GM23248 (cell line): Measurements from ENCODE around the gene TMEM120A. TPM values are rescaled to one million over a fixed set of nuclear protein-coding genes. Genes with fewer than 3 reads are reported as not detected.

Experiments used
- DNase-seq: peaks from one replicate; pipeline ENCODE4 v3.0.0-alpha.2; 2015
- H2AFZ ChIP-seq: fragments of 200-600 bp; sonication (generic); 2 replicates; pipeline ENCODE4 v1.6.1; 2016; ENCODE audit warnings: antibody characterized with exemption
- H3F3A ChIP-seq: fragments of 200-600 bp; sonication (generic); 2 replicates; pipeline ENCODE4 v1.6.1; 2016; ENCODE audit warnings: mild to moderate bottlenecking, antibody characterized with exemption, mixed run types; ENCODE audit not compliant: insufficient read depth
- H3K27ac ChIP-seq: fragments of 200-600 bp; sonication (generic); 2 replicates; pipeline ENCODE4 v1.5.1; 2016; ENCODE audit warnings: mild to moderate bottlenecking
- H3K27me3 ChIP-seq: fragments of 200-600 bp; sonication (generic); replicated peaks from 2 replicates; pipeline ENCODE4 v1.6.1; 2016; ENCODE audit warnings: mild to moderate bottlenecking; ENCODE audit not compliant: insufficient read depth
- H3K36me3 ChIP-seq: fragments of 200-600 bp; sonication (generic); 2 replicates; pipeline ENCODE4 v1.6.1; 2016; ENCODE audit warnings: low read depth, mild to moderate bottlenecking
- H3K4me1 ChIP-seq: fragments of 200-600 bp; sonication (generic); 2 replicates; pipeline ENCODE4 v1.6.1; 2016; ENCODE audit warnings: mild to moderate bottlenecking; ENCODE audit not compliant: insufficient read depth
- H3K4me2 ChIP-seq: fragments of 200-600 bp; sonication (generic); one replicate; pipeline ENCODE4 v1.6.1; 2016; ENCODE audit warnings: mild to moderate bottlenecking; ENCODE audit not compliant: unreplicated experiment
- H3K4me3 ChIP-seq: fragments of 200-600 bp; sonication (generic); 2 replicates; pipeline ENCODE4 v1.5.1; 2016; ENCODE audit warnings: mild to moderate bottlenecking
- H3K79me2 ChIP-seq: fragments of 200-600 bp; sonication (generic); 2 replicates; pipeline ENCODE4 v1.6.1; 2016; ENCODE audit warnings: mild to moderate bottlenecking; ENCODE audit not compliant: insufficient read depth
- H3K9ac ChIP-seq: fragments of 200-600 bp; sonication (generic); 2 replicates; pipeline ENCODE4 v1.6.1; 2016; ENCODE audit warnings: mild to moderate bottlenecking
- H3K9me2 ChIP-seq: fragments of 200-600 bp; sonication (generic); 2 replicates; pipeline ENCODE4 v1.6.1; 2016; ENCODE audit warnings: mixed run types, mild to moderate bottlenecking, moderate library complexity; ENCODE audit not compliant: insufficient read depth
- H3K9me3 ChIP-seq: fragments of 200-600 bp; sonication (generic); one replicate; pipeline ENCODE4 v1.6.1; 2017; ENCODE audit warnings: low read depth
- H4K20me1 ChIP-seq: fragments of 200-600 bp; sonication (generic); 2 replicates; pipeline ENCODE4 v1.6.0; 2016; ENCODE audit not compliant: insufficient read depth
- EZH2 ChIP-seq: fragments of 200-600 bp; sonication (generic); IDR thresholded peaks from 2 replicates; pipeline ENCODE4 v1.6.1; 2018; ENCODE audit warnings: antibody characterized with exemption, mild to moderate bottlenecking; ENCODE audit not compliant: insufficient read depth, poor library complexity, severe bottlenecking
- EZH2phosphoT487 ChIP-seq: fragments of 200-600 bp; sonication (generic); IDR thresholded peaks from 2 replicates; pipeline ENCODE4 v1.6.1; 2018; ENCODE audit warnings: antibody characterized with exemption, moderate library complexity, mild to moderate bottlenecking, low read depth; ENCODE audit not compliant: insufficient read depth
- WGBS, 2 experiments: methylation state at CpG; one replicate each; pipeline ENCODE4 v1.1.6; 2015 to 2017; ENCODE audit warnings: low lambda C conversion rate in 2 of 2, low coverage in 1 of 2; ENCODE audit errors: missing lambda C conversion rate in 2 of 2; 5-methylcytosine and 5-hydroxymethylcytosine counted together
- in situ Hi-C: fragments of 300-500 bp; cut with MboI; formaldehyde crosslinking; loops from 2 replicates; pipeline ENCODE4 v1.15.0; 2020
- polyA plus RNA-seq: library from polyadenylated mRNA; unstranded; fragments of >200 nt; fragmentation: Nextera tagmentation; extraction: Ambion mirVana; gene quantifications from 2 replicates; pipeline ENCODE4 v1.2.1, GENCODE V29; 2016
- total RNA-seq: library from RNA; depleted of rRNA; stranded (reverse); fragments of >200 nt; shearing (Covaris generic); gene quantifications from 2 replicates; pipeline ENCODE4 v1.2.3, GENCODE V29; 2014

TMEM120A gene
- total and polyA plus RNA-seq, 2 experiments from 2014 or later = 25.1 to 46.9 TPM

GRCh38 chr7:76003351-76003750 lies 9.0 kb upstream of the TMEM120A start:
- H3K4me3 ChIP-seq = no peak overlapping the region
- WGBS, 2 experiments = 87 to 92% methylated on average over 10 of the region's 10 CpGs

GRCh38 chr7:76002822-76003221 lies 8.4 kb upstream of the TMEM120A start:
- no peak overlapping the region for H3K4me2 ChIP-seq
- TF ChIP-seq EZH2phosphoT487 (no peak), EZH2 (no peak)
- no peaks in the 10 kb centered on the region for H3K79me2 ChIP-seq
- no peak overlapping the region for H3K4me3 ChIP-seq
- no peaks in the 10 kb centered on the region for H3K9me3 ChIP-seq
- no peak overlapping the region for H3K27ac ChIP-seq
- peaks cover 5% of the 10 kb centered on the region; the same call in 1 of the 2 replicates for H3K36me3 ChIP-seq
- H3K27me3 ChIP-seq = no peaks in the 10 kb centered on the region
- no peaks in the 10 kb centered on the region for H4K20me1 ChIP-seq
- DNase-seq = no peak
- in situ Hi-C loops = no loop called here
- H3K9me2 ChIP-seq = no peaks in the 10 kb centered on the region
- 92 to 94% methylated on average over 3 of the region's 3 CpGs for WGBS, 2 experiments
- H3F3A ChIP-seq = no peaks in the 10 kb centered on the region
- H3K9ac ChIP-seq = no peak overlapping the region
- H3K4me1 ChIP-seq = no peaks in the 10 kb centered on the region
- no peak overlapping the region for H2AFZ ChIP-seq

More at GRCh38 chr7:76003351-76003750, 9.0 kb upstream of the TMEM120A start:
- Histone ChIP-seq H3K79me2 (no peaks in the 10 kb centered on the region), H3K4me2 (no peak overlapping the region), H3F3A (no peaks in the 10 kb centered on the region), H3K9ac (no peak overlapping the region), H4K20me1 (no peaks in the 10 kb centered on the region), H3K9me3 (no peaks in the 10 kb centered on the region), H3K27me3 (no peaks in the 10 kb centered on the region), H2AFZ (no peak overlapping the region), H3K27ac (no peak overlapping the region), H3K4me1 (no peaks in the 10 kb centered on the region), H3K9me2 (no peaks in the 10 kb centered on the region), H3K36me3 (peaks cover 5% of the 10 kb centered on the region; the same call in 1 of the 2 replicates)
- TF ChIP-seq EZH2 = no peak
- no peak for TF ChIP-seq EZH2phosphoT487
- in situ Hi-C loops = no loop called here
- DNase-seq = no peak

GRCh38 chr7:76002139-76002538 lies 7.7 kb upstream of the TMEM120A start:
- no peaks in the 10 kb centered on the region for H3K79me2 ChIP-seq
- no peaks in the 10 kb centered on the region for H3F3A ChIP-seq
- H3K27me3 ChIP-seq = no peaks in the 10 kb centered on the region
- H3K4me3 ChIP-seq = no peak overlapping the region
- in situ Hi-C loops = no loop called here
- H3K9me3 ChIP-seq = no peaks in the 10 kb centered on the region
- no peak overlapping the region for H3K9ac ChIP-seq
- H4K20me1 ChIP-seq = no peaks in the 10 kb centered on the region
- no peaks in the 10 kb centered on the region for H3K9me2 ChIP-seq
- no peak overlapping the region for H3K4me2 ChIP-seq
- no peak overlapping the region for H2AFZ ChIP-seq
- no peak for TF ChIP-seq EZH2
- no peak for TF ChIP-seq EZH2phosphoT487
- DNase-seq = no peak
- no peaks in the 10 kb centered on the region for H3K4me1 ChIP-seq
- 78 to 87% methylated on average over 6 of the region's 6 CpGs for WGBS, 2 experiments
- H3K27ac ChIP-seq = no peak overlapping the region
- peaks cover 5% of the 10 kb centered on the region; the same call in 1 of the 2 replicates for H3K36me3 ChIP-seq

GRCh38 chr7:76000566-76000965 lies 6.2 kb upstream of the TMEM120A start:
- Histone ChIP-seq H3K4me3 (no peak overlapping the region), H3K79me2 (no peaks in the 10 kb centered on the region), H3K9me3 (no peaks in the 10 kb centered on the region), H2AFZ (no peak overlapping the region), H4K20me1 (no peaks in the 10 kb centered on the region), H3K4me2 (no peak overlapping the region), H3K27me3 (no peaks in the 10 kb centered on the region), H3K9me2 (no peaks in the 10 kb centered on the region), H3F3A (no peaks in the 10 kb centered on the region), H3K36me3 (peaks cover 5% of the 10 kb centered on the region; the same call in 1 of the 2 replicates), H3K4me1 (no peaks in the 10 kb centered on the region), H3K27ac (no peak overlapping the region), H3K9ac (no peak overlapping the region)
- TF ChIP-seq EZH2phosphoT487 = no peak
- in situ Hi-C loops = no loop called here
- 94 to 97% methylated on average over 11 of the region's 11 CpGs for WGBS, 2 experiments
- DNase-seq = no peak

- 85 to 100% methylated on average over 1 of the region's 1 CpG for WGBS, 2 experiments
- no peaks in the 10 kb centered on the region for H3K9me2 ChIP-seq
- H3K36me3 ChIP-seq = no peaks in the 10 kb centered on the region
- TF ChIP-seq EZH2 (no peak), EZH2phosphoT487 (no peak)
- no peaks in the 10 kb centered on the region for H3K79me2 ChIP-seq
- H4K20me1 ChIP-seq = no peaks in the 10 kb centered on the region
- no peaks in the 10 kb centered on the region for H3K27me3 ChIP-seq
- H3K4me2 ChIP-seq = no peak overlapping the region
- DNase-seq = no peak
- H3K9ac ChIP-seq = no peak overlapping the region
- no peaks in the 10 kb centered on the region for H3K4me1 ChIP-seq
- no peak overlapping the region for H2AFZ ChIP-seq
- H3K9me3 ChIP-seq = no peaks in the 10 kb centered on the region
- no peaks in the 10 kb centered on the region for H3F3A ChIP-seq
- in situ Hi-C loops = no loop called here
- no peak overlapping the region for H3K27ac ChIP-seq
- H3K4me3 ChIP-seq = no peak overlapping the region
These were observed 3.6 kb upstream of the TMEM120A start for GRCh38 chr7:75998038-75998437.
